ENCODE results near the gene EEF1AKMT1. TPM values are rescaled to one million over a fixed set of nuclear protein-coding genes. Genes with fewer than 3 reads are reported as not detected.
"Not testable (repeated sequence)": the region's sequence is repeated elsewhere in the genome, so short reads cannot be mapped to it uniquely, and the experiment has no call there.

EEF1AKMT1 gene
- total RNA-seq, 4 donors from 2014 or later = 5.0 to 28.5 (median 21.7) TPM

DNA sequence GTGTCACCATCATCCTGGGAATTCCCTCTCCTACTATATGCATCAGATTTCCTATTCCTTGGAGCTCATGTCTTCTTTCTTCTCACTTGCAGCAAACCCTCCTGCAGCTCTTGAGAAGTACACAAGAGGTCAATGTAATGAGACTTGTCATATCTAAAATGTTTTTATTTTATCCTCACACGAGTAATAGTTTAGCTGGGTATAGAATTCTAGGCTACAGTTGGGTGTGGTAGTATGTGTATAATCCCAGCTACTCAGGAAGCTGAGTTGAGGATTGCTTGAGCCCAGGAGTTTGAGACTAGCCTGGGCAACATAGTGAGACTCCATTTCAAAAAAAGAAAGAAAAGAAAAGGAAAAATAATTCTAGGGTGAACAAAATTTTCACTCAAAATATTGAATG lies 24.4 kb downstream of the EEF1AKMT1 start:
- TF ChIP-seq POLR2A (IDR thresholded peaks at IDR 0.05) = no peak
- TF ChIP-seq, protein P1, sequence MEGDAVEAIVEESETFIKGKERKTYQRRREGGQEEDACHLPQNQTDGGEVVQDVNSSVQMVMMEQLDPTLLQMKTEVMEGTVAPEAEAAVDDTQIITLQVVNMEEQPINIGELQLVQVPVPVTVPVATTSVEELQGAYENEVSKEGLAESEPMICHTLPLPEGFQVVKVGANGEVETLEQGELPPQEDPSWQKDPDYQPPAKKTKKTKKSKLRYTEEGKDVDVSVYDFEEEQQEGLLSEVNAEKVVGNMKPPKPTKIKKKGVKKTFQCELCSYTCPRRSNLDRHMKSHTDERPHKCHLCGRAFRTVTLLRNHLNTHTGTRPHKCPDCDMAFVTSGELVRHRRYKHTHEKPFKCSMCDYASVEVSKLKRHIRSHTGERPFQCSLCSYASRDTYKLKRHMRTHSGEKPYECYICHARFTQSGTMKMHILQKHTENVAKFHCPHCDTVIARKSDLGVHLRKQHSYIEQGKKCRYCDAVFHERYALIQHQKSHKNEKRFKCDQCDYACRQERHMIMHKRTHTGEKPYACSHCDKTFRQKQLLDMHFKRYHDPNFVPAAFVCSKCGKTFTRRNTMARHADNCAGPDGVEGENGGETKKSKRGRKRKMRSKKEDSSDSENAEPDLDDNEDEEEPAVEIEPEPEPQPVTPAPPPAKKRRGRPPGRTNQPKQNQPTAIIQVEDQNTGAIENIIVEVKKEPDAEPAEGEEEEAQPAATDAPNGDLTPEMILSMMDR (IDR thresholded peaks at IDR 0.05) = no peak
- Histone ChIP-seq H3K9me3 (no peaks in the 10 kb centered on the region), H3K4me3 (no peak overlapping the region), H3K27me3 (no peaks in the 10 kb centered on the region), H3K36me3 (no peaks in the 10 kb centered on the region), H3K27ac (no peak overlapping the region), H3K4me1 (no peaks in the 10 kb centered on the region)
- intact Hi-C loops (cut with DNase I; ENCODE audit: low total_unique reads) = no loop called here
- DNase-seq = no peak

DNA sequence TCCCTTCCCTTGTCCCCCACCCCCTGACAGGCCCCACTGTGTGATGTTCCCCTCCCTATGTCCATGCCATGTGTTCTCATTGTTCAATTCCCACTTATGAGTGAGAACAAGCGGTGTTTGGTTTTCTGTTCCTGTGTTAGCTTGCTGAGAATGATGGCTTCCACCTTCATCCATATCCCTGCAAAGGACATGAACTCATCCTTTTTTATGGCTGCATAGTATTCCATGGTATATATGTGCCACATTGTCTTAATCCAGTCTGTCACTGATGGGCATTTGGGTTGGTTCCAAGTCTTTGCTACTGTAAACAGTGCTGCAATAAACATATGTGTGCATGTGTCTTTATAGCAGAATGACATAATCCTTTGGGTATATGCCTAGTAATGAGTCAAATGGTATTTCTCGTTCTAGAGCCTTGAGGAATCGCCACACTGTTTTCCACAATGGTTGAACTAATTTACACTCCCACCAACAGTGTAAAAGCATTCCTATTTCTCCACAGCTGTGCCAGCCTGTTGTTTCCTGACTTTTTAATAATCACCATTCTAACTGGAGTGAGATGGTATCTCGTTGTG lies 29.8 kb downstream of the EEF1AKMT1 start:
- intact Hi-C loops (cut with DNase I; ENCODE audit: low total_unique reads); H3K27ac ChIP-seq; H3K9me3 ChIP-seq; H3K4me3 ChIP-seq; H3K27me3 ChIP-seq; H3K4me1 ChIP-seq; DNase-seq; H3K36me3 ChIP-seq: not testable (repeated sequence)

DNA sequence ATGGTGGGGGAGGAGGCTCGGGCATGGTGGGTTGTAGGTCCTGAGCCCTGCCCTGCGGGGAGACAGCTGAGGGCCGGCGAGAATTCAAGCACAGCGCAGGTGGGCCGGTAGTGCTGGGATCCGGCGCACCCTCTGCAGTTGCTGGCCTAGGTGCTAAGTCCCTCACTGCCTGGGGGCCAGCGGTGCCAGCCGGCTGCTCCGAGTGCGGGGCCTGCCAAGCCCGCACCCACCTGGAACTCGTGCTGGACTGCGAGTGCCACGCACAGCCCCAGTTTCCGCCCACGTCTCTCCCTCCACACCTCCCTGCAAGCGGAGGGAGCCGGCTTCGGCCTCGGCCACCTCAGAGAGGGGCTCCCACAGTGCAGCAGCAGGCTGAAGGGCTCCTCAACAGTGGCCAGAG lies 33.7 kb downstream of the EEF1AKMT1 start:
- TF ChIP-seq, protein P1 (IDR thresholded peaks at IDR 0.05) = no peak
- TF ChIP-seq POLR2A (IDR thresholded peaks at IDR 0.05) = no peak
- intact Hi-C loops (cut with DNase I; ENCODE audit: low total_unique reads) = no loop called here
- no peaks in the 10 kb centered on the region for H3K27me3 ChIP-seq

DNA sequence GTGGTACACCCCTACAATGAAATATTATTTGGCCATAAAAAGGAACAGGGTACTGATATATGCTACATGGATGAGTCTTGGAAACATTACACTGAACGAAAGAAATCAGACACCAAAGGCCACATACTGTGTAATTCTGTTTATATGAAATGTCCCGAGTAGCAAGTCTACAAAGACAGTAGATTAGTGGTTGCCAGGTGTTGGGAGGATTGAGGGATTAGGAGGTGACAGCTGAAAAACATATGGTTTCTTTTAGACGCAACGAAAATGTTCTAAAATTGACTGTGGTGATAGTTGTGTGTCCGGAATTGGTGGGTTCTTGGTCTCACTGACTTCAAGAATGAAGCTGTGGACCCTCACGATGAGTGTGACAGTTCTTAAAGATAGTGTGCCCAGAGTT lies 35.1 kb downstream of the EEF1AKMT1 start:
- Histone ChIP-seq H3K4me1 (no peaks in the 10 kb centered on the region), H3K27me3 (no peaks in the 10 kb centered on the region), H3K36me3 (no peaks in the 10 kb centered on the region), H3K27ac (no peak overlapping the region), H3K4me3 (no peak overlapping the region), H3K9me3 (peaks cover 0 to 6% of the 10 kb centered on the region in 2 donors)
- intact Hi-C loops (cut with DNase I; ENCODE audit: low total_unique reads) = no loop called here
- TF ChIP-seq POLR2A (IDR thresholded peaks at IDR 0.05) = no peak
- TF ChIP-seq, protein P1 (IDR thresholded peaks at IDR 0.05) = no peak
- DNase-seq = no peak

More for the DNA sequence above, 33.7 kb downstream of the EEF1AKMT1 start:
- no peak for DNase-seq
- Histone ChIP-seq H3K4me3 (no peak overlapping the region), H3K4me1 (no peaks in the 10 kb centered on the region), H3K27ac (no peak overlapping the region), H3K36me3 (no peaks in the 10 kb centered on the region), H3K9me3 (peaks cover 0 to 6% of the 10 kb centered on the region in 2 donors)

DNA sequence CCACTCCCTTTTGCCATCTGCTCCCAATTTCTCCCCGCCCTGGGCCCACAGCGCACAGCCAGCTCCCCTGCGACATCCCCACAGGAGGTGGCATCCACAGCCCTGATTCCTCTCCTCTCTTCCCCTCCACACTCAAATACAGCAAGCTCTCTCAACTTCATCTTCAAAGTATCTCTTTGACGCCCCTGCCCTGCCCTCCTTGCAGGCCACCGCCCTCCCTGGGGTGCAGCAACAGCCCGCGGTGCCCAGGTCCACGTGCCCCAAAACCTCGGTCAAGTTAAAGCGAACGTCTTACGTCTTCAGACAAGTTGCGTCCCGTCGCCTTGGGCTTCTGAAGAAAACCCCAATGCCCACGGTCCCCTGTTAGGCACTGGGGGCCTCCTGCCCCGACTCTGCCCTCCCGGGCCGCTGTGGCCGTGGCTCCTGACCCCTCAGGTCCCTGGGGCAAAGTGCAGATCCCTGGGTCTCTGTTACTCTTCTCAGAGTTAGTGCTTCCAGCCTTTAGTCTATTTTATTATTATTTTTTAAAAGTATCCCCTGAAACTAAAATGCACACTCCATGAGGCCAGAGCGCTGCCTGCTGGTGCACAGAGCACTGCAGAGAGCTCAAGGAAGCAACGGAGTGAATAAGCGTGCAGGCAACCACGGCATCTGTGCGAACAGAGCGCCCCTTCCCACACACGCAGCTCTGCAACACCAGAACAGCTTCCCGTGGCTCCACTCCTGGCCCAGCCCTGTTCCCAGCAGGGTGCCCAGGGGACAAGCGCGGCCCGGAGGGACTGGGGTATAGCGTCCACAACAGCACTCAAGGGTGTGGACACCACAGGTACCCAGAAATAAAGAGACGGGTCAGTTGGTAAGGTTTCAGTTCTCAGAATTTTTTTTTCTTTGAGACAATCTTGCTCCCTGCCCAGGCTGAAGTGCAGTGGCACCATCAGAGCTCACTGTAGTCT lies 43.9 kb downstream of the EEF1AKMT1 start:
- intact Hi-C loops (cut with DNase I; ENCODE audit: low total_unique reads) = no loop called here
- no peak for TF ChIP-seq POLR2A (IDR thresholded peaks at IDR 0.05)
- TF ChIP-seq, protein P1 (IDR thresholded peaks at IDR 0.05) = no peak
- DNase-seq = no peak

More for the DNA sequence above, 43.9 kb downstream of the EEF1AKMT1 start:
- no peaks in the 10 kb centered on the region for H3K36me3 ChIP-seq
- H3K4me3 ChIP-seq = no peak overlapping the region
- H3K27me3 ChIP-seq = no peaks in the 10 kb centered on the region
- H3K27ac ChIP-seq = no peak overlapping the region
- H3K4me1 ChIP-seq = no peaks in the 10 kb centered on the region
- H3K9me3 ChIP-seq = no peaks in the 10 kb centered on the region

All from uterus (tissue), 4 donors.